Stimulated activated CD4-positive, alpha-beta T cell treated with anti-CD3 and anti-CD28 coated beads, TNF-alpha, amount 100 ng/mL, for 24 hours (primary cell): ENCODE results near the gene MASTL.
"Not testable (repeated sequence)": the region's sequence is repeated elsewhere in the genome, so short reads cannot be mapped to it uniquely, and the experiment has no call there.

Source experiments
- DNase-seq, 3 experiments: peaks; one replicate each; pipeline ENCODE4 v3.0.0-alpha.2; 2020; ENCODE audit warnings: low read depth in 3 of 3

MASTL gene

GRCh38 chr10:27155066-27155754 lies at the start of gene MASTL:
TSS of gene MASTL (plus strand) at chr10:27155352. CDS start at chr10:27155427, 75 bp downstream.
- peak; percentile 86 to 92 (median 90) for DNase-seq

- no peak for DNase-seq
Observed at GRCh38 chr10:27108165-27108564, 47.0 kb upstream of the MASTL start.

- DNase-seq, result no peak
Observed at GRCh38 chr10:27134371-27134770, 20.8 kb upstream of the MASTL start.

GRCh38 chr10:27138277-27138676 lies 16.9 kb upstream of the MASTL start:
- DNase-seq, result no peak

DNA sequence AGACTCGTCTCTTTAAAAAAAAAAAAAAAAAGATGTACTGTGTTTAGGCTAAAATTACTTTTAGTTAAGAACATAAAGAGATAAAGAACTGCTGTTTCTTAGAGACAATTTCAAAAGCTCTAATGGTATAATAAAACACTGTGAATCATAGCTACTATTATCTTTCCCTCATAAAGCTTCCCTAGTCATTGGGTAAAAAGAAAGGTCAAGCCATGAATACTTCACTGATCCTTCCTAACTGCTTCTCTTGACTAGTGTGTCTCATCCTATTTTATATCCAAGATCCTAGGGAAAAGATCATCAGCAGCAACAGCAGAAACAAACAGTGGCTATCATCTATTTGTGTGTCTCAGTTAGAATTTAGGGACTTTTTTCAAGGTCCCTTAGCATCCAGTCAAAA lies 11.5 kb upstream of the MASTL start:
- no peak for DNase-seq

DNA sequence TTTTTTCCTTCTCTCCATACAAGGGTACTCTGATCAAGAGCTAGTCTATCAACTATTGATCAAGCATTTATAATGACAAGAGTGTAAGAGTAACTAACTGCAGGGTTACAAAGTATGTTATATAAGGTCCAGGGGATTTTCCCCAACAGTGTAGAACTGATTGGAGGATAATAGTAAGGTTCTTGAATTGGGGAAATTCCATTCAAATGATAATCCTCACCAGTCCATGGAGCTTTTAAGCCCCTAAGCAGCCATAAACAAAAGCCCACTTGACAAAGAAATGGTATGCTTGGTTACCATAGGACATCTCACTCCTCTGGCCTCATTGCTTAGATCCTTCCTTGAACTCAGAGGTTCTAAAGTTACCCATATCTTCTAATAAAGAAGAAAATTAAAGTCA lies 9.2 kb upstream of the MASTL start:
- DNase-seq, result no peak

- DNase-seq, result no peak
Observed at GRCh38 chr10:27147701-27148100, 7.5 kb upstream of the MASTL start.

- no peak for DNase-seq
Observed at GRCh38 chr10:27150261-27150660, 4.9 kb upstream of the MASTL start.

DNA sequence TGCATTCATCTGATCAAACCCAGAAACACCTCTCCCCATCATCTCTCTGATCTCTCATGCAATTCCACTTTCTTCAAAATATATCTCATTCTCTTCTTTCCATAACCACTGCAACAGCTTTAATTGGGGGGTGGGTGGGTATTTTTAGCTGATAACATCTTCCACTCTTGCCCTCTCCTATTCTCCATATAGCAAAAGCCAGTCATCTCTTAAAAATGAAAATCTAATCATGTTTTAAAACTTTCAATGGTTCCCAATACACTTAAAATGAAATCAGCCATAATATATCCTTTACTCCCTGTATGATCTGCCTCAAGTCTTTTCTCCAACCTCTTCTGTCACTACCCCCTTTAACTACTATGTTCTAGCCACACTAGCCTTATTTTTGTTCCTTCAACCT lies 2.5 kb upstream of the MASTL start:
- DNase-seq, result no peak

DNA sequence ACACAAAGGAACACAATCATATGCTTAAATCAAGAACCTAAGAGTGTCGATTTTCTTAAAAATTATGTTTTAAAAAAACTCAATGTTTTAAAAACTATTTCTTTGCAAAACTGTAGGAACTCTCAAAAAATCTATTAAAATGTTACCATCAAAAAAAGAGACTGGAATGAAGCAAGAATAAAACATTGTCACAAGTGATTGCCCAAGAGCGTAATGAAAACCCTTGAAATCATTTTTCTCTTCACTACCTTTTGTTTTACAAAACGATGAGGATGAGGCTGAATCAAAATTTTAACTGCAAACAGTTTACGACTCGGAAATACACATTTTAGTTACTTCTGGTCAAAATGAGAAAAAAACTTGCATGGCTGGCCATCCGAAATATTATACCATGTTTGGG lies 1.8 kb upstream of the MASTL start:
- no peak for DNase-seq

DNA sequence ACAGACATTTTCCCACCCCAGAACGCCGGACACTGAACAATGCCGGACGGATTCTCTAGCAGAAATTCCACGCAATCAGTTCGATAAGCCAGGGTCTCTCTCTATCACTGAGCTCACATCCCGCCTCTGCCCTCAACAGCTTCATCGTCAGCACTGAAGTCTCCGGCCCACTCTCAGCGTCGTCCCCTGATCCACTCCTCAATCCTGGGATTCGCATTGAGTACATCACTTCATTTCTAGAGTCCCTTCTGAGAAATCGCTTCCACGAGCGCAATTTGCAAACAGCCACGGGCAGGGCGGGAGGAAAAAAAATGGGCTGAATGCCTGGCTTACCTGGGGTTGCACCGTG lies 1.3 kb upstream of the MASTL start:
- DNase-seq, result no peak

DNA sequence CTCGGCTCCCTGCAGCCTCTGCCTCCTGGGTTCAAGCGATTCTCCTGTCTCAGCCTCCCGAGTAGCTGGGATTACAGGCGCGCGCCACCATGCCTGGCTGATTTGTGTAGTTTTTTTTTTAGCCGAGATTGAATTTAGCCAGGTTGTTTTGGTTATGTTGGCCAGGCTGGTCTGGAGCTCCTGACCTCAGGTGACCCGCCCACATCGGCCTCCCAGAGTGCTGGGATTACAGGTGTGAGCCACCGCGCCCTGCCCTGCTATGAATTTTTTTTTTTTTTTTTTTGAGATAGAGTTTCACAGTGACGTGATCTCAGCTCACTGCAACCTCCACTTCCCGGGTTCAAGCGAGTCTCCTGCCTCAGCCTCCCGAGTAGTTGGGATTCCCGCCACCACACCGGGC lies 1.4 kb downstream of the MASTL start:
- not testable (repeated sequence) for DNase-seq

DNA sequence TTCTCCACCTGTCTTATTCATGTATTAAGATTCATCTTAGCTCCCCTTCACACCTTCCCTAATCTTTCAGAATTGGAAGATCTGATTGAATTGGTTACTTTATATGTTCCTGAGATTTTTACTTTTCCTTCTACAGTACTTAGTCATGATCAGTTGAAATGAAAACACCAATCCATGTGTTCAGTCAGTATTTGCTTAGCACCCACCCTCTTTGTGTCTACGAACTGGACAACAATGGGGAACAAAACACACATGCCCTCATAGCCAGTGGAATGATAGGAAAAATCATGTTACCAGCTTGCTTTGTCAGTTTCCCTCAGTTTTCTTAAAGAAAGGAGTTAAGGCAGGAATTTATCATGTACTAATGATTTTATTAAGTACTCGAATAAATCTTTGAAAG lies 2.0 kb downstream of the MASTL start:
- DNase-seq, result no peak

- no peak for DNase-seq
Observed at GRCh38 chr10:27158421-27158820, 3.3 kb downstream of the MASTL start.

GRCh38 chr10:27169849-27170248 lies 14.7 kb downstream of the MASTL start:
- DNase-seq, result no peak

DNA sequence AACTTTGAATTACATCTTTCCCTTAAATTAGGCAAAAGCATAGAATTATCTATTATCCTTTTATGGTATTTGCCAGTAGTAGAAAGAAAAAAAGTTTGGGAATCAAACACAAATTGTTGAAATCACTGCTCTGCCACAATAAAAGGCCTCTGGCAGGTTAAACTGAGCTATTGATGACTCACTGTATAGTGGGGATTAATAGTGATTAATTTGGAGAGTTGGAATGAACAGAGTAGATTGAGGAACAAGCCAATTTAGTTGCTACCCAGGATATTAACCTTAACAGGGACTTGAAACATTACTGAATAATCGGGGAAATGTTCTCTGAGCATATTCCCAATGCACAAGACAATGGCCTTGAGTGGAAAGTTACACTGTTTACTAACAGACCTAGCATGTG lies 33.1 kb downstream of the MASTL start:
- no peak for DNase-seq

- DNase-seq, result no peak
Observed at GRCh38 chr10:27188897-27189296, 33.7 kb downstream of the MASTL start.

- no peak for DNase-seq
Observed at GRCh38 chr10:27190508-27190907, 35.4 kb downstream of the MASTL start.

GRCh38 chr10:27192284-27192683 lies 37.1 kb downstream of the MASTL start:
- DNase-seq, result no peak

GRCh38 chr10:27197980-27198620 lies 42.9 kb downstream of the MASTL start:
- no peak for DNase-seq

GRCh38 chr10:27203806-27204205 lies 48.7 kb downstream of the MASTL start:
- DNase-seq, result no peak

DNA sequence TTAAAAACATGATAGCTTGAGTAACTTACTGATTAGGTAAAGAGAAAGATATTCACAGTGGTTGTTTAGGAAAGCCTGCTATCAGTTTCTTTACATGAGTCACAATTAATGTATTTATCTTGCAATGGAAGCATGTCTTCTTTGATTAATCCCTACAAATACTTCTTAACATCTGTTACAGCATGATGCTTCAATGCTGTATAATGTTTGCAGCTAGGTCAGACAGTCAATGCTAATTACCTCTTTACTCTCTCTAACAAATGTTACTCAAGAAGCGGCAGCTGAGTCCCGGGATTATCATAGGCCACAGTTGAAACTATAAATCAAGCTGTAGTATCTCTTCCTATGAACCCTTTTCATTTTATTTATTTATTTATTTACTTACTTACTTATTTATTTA lies 52.2 kb downstream of the MASTL start:
- DNase-seq, result no peak

DNA sequence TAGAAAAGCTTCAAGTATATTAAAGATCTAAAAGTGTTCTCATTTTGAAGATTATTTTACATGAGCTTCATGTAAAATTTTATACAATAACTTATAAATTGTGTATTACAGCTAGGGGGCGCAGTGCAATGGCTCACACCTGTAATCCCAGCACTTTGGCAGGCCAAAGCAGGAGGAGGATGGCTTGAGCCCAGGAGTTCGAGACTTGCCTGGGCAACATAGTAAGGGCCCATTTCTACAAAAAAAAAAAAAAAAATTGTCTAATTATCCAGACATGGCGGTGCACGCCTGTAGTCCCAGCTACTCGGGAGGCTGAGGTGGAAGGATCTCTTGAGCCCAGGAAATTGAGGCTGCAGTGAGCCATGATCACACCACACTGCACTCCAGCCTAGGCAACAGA lies 68.8 kb downstream of the MASTL start:
- peak in 2 of 3 experiments; percentile 17 to 30 for DNase-seq
